Smooth muscle cell of the brain vasculature (primary cell): ENCODE results near the gene GGA2.
"Not testable (repeated sequence)": the region's sequence is repeated elsewhere in the genome, so short reads cannot be mapped to it uniquely, and the experiment has no call there.

Experiments used
- DNase-seq: peaks from one replicate; pipeline ENCODE4 v3.0.0-alpha.2; 2012; ENCODE audit warnings: low read depth, low spot score

The GGA2 gene

DNA sequence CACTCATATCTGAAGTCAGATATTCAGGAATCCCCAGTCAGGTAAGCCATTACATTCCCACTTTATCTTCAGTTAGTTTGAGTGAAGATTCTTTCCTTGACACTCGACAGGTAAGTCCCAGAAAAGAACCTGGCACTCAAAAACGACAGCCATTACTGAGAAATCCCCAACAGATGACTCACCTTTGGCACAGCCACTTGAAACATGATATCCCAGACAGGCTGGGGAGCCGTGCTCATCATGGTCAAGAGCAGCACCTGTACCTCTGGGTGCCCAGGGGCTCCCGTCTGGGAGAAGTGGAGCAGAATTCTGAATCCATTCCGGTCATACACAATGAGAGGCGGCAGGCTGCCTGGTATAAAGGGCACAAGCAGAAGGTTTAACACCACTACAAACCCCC is 40.5 kb downstream of the GGA2 start:
- no peak for DNase-seq

DNA sequence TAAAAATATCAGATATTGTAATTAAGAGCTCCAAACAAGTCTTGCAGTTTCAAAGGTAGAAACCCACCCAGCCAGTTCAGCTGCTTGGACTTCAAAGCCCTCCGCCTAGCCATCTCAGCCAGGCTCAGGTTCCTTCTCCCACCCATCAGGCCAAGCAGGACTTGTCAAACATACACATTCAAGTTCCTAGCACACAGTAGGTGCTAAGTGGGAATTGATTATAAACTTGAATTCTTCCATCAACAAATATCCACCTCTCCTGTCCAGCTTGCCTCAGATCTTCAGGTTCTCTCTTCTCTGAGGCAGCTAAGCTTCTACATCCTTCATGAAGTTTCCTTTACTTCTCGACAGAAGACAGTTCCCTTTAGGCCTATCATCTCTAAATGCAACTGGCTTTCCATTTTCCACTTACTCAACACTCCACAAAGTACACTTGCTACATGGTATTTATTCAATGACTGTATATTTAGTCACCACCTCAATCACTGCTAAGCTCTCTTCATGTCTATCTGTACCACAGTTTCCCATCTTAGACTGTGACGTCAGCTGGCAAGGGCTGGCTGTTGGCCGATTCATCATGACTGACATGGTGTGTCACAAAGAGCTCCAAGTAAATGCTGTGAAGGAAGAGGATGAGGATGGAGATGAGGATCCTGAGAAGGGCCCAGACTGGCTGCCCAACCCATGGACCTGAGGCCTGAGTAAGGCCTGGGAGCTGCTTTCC is 44.0 kb downstream of the GGA2 start:
- no peak for DNase-seq

DNA sequence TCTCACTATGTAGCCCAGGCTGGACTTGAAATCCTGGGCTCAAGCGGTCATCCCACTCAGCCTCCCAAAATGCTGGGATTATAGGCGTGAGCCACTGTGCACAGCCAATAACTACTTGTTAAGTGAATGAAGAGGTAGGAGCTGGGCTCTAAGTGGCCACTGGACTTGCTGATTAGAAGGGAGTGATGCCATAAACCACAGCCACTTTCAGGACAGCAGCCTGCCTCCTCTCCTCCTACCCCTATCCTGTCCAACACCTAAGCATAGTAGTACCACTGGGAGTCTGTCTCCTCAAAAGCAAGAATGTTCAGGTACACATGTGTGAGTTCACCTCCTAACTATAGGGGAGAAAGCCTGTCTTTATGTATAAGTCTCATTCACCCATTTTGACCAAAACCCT is 45.1 kb downstream of the GGA2 start:
- no peak for DNase-seq

DNA sequence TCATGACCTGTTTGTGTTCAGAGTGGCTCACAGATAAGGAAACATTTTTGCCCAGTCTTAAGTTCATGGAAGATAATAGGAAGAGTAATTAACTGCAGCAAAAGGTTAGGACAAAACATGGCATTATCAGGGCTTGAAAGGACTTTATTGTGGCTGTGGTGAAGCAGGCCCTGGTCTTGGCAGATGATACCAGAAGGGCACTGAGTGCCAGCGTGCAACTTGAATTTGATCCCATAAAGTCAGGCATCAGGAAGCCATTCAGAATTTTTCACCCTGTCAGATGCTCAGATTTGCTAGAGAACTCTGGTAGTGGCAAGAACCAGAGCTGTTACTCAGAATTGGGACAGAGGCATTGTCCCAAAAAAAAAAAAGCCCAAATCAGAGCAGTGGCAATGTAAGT is 46.1 kb downstream of the GGA2 start:
- no peak for DNase-seq

DNA sequence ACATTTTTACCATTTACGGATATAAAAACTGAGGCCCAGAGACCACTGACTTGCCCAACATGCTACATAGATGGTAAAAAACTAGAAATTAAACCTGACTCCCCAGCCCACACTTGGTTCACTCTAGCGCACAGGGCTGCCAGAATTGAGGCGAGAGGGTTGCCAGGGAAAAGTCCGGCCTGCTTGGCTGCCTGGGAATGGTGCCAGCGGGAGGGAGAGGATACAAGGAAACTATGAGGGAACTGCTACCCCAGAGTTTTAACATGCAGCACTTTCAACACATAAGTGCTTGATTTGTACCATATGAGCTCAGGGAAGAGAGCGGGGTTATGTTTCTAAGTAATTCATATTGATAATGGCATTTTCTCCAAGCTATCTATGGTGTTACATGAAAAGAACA is 47.3 kb downstream of the GGA2 start:
- not testable (repeated sequence) for DNase-seq

DNA sequence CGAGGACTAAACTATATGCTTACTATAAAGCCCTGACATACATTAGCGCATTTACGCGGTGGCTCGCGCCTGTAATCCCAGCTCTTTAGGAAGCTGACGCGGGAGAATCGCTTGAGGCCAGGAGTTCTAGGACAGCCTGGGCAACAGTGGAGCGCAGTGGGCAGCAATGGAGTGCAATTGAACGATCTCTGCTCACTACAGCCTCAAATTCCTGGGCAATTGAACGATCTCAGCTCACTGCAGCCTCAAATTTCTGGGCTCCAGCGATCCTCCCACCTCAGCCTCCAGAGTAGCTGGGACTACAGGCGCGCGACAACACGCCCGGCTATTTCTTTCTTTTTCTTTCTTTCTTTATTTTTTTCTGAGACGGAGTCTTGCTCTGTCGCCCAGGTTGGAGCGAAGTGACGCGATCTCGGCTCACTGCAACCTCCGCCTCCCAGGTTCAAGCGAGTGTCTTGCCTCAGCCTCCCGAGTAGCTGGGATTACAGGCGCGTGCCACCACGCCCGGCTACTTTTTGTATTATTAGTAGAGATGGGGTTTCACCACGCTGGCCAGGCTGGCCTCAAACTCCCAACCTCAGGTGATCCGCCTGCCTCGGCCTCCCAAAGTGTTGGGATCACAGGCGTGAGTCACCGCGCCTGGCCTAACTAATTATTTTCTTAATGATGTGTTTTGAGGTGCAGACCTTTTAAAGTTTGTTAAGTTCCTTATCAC is 56.8 kb downstream of the GGA2 start:
- DNase-seq: no peak

DNA sequence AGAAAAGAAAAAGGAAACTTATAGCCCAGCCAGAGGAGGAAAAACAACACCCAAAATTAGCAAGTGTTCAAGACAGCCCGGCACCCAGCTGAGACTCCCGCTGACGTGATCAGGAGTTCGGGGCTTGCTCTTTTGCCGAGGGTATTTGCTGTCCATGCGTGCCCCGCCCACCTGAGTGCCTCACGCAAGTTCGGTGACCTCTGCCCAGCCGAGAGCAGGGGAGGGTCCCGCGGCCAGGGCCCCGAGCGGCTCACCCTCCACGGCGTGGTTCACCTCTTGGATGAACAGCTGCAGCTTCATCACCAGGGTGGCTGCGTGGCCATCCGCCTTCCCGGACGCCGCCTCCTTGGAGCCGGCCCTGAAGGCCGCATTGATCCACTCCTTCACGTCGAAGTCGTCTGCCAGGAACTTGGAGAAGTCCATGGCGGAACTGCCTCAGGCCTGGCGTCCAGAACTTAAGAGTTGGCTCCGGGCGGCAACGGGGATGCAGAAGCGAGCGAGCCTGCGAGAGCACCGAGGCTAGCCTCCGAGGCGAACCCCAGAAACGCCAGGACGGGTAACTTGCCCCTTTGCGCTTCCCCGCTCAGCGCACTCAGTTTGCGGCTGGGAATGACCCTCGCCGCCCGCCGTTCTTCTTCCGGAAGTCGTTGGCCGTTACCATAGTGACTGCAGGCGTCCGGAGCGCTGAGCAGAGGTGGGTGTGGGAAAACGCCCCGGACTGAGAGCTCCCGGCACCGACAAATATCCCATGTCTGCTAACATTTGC is 57.5 kb downstream of the GGA2 start, which contains the start of gene COG7:
TSS of gene COG7 (minus strand) at position 618 of the 766 bp plus-strand sequence. CDS start at position 423, 195 bp downstream.
- peak; percentile 66 for DNase-seq

DNA sequence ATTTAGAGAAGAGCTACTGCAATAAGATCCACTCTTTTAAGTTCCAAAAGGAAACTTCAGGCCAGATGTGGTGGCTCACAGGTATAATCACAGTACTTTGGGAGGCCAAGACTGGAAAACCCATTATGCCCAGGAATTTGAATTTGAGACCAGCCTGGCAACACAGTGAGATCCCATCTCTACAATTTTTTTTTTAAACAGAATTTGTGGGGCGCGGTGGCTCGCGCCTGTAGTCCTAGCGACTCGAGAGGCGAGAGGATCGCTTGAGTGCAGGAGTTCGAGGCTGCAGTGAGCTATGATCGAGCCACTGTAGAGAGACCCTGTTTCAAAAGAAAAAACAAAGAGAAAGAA is 58.1 kb downstream of the GGA2 start:
- no peak for DNase-seq

DNA sequence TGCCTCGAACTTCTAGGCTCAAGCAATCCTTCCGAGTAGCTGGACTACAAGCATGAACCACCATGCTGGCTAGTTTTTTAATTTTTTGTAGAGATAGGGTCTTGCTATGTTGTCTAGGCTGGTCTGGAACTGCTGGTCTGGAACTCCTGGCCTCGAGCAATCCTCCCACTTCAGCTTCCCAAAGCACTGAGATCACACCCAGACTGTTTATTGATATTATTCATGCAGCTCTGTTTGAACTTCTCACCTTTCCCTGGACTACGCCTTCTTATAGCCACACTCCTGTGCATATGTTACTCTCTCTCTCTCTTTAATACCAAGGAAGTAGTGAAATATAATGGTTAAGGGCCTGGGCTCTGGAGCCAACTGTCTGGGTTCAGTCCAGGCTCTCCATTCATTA is 61.9 kb downstream of the GGA2 start:
- DNase-seq: no peak

DNA sequence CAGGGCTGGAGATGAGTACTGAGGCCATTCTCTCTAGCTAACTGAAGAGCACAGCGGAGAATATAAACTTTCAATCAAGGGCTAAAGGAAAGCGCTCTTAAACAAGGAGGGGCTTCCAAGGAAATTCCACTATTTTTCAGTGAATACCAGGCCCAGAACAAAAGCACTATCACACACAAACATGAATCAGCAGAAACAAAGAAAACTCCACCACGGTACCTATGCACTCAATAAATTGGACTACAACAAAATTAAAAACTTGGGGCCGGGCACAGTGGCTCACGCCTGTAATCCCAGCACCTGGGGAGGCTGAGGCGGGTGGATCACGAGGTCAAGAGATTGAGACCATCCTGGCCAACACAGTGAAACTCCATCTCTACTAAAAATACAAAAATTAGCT is 72.8 kb downstream of the GGA2 start:
- DNase-seq: not testable (repeated sequence)

DNA sequence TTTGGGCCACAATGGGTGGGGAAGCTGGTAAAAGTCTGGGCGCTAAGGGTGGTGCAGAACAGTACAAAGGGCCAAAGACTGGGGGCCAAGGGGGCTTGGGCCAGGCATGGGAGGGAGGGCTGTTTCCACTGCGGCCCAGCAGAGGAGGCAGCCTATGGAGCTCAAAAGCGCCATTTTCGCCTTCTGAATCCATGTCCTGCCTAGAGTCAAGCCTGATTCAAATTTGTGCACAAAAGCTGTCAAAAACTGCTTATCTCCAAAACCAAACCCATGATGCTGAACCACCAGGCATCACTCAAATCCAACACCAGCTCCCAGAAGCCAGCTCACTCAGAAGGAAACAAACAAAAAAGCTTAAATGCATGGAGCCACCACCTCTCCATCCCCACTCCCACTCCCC is 73.3 kb downstream of the GGA2 start:
- no peak for DNase-seq

DNA sequence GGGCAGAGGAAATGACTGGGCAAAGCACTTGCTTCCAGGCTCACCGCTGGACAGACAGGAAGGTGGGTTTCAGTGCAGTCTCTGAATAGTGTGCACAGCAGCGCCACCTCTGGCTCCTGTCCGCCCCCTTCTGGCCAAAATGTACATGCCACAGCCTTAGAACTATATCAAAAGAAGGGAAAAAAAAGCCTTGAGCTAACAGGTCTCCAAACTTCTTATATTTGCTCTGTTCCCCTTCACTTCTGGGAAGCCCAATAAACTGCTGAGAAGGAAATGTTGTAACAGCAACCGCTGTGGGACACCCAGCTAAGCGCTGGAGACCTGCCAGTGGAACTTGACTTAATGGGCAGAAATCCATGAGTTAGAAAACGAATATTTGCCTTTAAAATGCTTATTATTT is 74.8 kb downstream of the GGA2 start:
- no peak for DNase-seq

DNA sequence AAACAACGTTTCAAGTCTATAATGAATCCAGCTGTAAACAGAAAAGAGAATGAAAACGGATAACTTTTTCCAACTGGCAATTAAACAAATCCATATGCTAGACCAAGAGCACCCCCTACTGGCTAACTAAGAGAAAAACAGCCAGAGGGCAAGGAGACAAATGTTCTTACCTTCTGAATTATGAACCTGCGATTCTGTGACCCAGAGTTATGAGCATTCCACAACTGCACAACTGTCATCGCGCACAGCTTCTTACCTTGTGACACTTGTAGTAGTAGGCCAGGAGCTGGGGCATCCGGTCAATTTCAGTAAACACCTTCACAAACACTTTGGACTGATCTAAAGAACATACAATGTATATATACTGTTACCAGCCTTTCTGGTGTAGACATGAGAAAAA is 75.9 kb downstream of the GGA2 start:
- no peak for DNase-seq

DNA sequence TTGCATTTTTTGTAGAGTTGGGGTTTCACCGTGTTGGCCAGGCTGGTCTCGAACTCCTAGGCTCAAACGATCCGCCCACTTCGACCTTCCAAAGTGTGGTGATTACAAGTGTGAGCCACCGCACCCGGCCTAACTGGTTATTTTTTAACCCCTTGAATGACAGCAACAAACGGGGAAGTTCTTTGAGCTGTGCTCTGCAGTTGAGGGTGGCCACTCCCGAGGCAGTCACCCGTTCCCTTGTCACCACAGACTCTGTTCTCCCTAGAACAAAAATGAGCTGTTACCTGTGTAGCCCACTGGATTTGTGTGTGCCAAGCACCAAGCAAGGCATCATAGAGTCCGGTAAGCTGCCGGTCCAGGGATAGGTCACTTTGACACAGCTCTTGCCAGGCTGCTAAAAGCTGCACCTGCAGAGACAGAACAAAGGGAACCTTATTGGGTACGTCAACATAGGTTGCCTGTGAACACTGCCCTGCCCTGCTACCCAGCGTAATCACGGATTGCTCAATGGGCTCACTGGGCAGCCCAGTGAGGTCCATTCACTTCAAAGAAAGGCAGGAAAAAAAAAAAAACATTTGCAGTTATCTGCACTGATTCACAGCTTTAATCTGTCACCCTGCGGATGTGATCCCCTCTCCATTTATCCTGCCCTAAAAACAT is 76.9 kb downstream of the GGA2 start:
- no peak for DNase-seq

DNA sequence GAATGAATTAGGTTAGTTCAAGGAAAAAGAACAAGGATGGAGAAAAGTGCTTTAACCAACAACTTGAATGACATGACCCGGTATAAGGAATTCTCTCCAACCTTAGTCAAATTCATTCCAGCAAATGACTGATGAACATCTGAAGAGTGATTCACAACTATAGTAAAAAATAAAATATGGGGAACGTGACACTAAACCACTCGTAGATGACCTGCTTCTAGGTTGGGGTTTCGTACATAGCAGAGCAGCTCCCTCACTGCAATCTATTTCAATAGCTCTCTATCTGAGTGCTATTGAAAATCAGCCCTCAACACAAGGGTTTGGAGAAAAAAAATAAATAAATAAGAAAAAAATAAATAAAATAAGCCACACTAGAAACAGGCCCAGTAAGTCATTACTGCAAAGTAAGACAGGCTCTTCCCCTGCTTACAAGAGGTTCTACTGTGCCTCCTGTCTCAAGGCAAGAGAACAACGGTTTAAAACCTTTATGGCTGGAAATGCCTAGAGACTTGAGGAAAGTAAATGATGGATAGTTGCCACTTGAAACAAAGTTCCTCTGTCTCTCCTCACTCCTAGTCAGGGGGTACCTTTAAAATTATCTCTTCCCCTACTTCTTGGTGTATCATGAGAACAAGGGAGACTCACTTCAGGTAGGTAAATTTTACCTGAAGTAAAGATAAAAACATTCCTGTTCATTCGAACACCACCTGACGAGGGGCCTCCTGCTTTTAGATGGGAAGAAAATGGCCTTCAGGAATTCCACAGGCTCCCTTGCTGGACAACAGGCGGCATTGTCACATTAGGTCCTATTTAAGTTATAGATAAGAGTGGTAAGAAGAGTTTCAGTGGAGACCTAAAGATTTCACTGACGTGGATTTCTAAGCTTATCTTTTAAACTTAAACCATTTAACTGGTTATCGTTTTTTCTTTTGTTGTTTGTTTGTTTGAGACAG is 77.8 kb downstream of the GGA2 start:
- DNase-seq: no peak

DNA sequence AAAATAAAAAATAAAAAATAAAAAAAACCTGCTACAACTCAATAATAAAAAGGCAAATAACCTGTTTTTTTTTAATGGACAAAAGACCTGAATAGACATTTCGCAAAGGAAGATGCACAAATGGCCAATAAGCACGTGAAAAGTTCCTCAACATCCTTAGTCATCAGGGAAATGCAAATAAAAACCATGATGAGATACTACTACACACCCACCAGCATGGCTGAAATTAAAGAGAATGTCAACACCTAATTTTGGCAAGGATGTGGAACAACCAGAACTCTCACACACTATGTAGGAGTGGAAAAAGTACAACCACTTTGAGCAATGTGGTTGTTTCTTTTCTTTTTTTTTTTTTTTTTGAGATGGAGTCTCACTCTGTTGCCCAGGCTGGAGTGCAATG is 81.9 kb downstream of the GGA2 start:
- DNase-seq: no peak

DNA sequence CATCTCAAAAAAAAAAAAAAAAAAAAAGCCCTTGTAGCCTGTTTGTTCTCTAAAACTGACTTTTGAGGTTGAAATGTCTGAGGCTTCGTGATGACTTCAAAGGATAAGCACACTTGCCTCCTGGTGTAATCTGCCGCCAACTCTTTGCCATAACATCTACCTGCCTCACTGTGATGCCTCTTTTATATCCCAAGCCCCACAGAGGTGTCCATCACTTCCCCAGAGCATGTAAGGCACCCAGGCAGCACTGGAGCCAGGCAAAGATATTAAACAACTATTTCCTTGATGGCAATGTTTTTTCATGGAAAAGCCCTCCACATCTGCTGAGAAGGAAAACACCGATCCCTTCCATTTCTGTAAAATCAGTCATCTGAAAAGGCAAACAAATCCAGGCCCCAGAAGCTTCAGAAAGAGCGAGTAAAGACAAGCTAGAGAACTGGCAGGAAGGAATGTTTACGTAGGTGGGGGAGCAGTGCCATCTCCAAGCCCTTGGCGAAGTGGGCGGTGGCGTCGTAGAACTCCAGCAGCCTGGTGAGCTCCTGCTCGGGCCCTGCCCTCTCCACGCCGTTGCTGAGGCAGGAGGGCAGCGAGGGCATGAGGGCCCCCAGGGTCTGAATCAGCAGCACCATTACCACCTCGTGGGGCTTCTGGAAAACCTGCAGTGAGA is 85.9 kb downstream of the GGA2 start:
- no peak for DNase-seq

DNA sequence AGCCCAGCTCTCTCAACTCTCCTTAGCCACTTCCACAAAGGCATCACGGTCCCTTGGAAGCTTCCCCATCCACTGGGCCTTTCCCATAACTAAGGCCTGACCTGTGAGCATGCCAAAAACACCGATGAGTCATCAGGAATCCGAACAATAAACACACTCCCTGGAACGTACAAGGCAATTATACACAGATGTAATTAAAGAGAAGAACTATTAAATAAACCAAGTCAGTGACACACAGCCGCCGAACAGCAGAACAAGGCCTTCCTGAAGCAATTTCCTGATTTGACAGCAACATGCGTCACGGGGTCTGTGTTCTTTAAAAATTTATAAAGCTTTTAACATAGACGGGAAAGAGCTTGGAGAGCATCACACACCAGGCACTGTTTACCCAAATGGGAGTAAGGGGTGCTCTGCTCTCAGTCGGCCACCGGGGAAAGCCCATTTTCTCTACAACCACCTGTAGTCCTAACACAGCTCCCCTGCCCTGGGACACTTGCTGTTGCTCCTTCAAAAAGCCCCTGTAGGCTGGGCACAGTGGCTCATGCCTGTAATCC is 86.7 kb downstream of the GGA2 start:
- peak; percentile 65 for DNase-seq

DNA sequence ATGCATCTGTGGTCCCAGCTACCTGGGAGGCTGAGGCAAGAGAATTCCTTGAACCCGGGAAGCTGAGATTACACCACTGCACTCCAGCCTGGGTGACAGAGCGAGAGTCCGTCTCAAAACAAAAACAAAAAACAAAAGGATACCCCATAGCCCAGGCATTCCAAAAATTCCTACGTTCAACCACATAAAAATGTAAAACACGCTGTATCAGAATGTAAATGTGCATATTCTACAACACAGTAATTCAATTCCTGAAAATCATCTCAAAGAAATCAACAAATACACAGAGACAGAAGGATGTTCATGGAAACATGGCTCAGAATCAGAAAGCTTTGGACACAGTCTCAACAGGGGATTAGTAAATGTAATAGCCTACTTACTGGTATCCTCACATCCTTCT is 90.3 kb downstream of the GGA2 start:
- no peak for DNase-seq

DNA sequence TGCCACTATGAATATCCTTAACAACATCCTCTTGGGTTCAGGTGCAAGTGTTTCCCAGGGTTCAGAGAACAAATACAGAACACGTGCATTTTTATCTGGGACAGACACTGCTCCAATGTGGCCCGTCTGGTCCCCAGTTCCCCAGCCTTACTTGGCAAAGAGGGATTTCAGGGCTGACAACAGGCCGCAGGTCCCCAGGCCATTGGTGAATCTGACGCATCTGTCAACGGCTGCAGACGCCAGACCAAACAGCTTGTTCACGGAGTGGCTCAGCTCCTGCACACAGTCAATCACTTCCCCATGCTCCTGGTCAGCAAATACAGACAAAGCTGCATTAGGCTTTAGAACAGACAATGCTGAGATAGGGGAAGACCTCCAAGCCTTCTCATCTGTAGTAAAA is 93.5 kb downstream of the GGA2 start:
- no peak for DNase-seq
